ENCODE results near the gene KREMEN1. TPM values are rescaled to one million over a fixed set of nuclear protein-coding genes. Genes with fewer than 3 reads are reported as not detected.
A peak's percentile ranks its signal among the peaks of the same experiment; 100 is the strongest.

Gene KREMEN1
- total RNA-seq, 1 experiment from 2014 or later = 31.9 TPM

- H3K79me2 ChIP-seq (ENCODE audit: insufficient read depth, low read length) = no peaks in the 10 kb centered on the region
- peak overlapping the region; percentile 71 for H3K9ac ChIP-seq (ENCODE audit: low read length)
- ATAC-seq (0 out of 2 replicates have a peak, but pooled peaks have one; percentile 1), DNase-seq (ENCODE audit: low read depth, low spot score) (no peak)
- peak overlapping the region; percentile 43; the same call in 1 of the 2 replicates for H3K27ac ChIP-seq (ENCODE audit: low read depth, low read length)
- ChIA-PET POLR2A (no interaction called here), RAD21 (ENCODE audit: low non-redundant PET in 1 of 2, low total read pairs in 2 of 2, uncharacterized antibody in 2 of 2, unreplicated experiment in 2 of 2) (no interaction called here), CTCF (no interaction called here)
- H3K9me3 ChIP-seq (ENCODE audit: control insufficient read depth in 1 of 2, insufficient read depth in 1 of 2, low read depth in 1 of 2, low read length in 2 of 2) = no peaks in the 10 kb centered on the region
- peaks cover 19 to 37% of the 10 kb centered on the region in 2 experiments for H3K4me1 ChIP-seq (ENCODE audit: control insufficient read depth in 1 of 2, insufficient read depth in 2 of 2, low read length in 2 of 2)
- no peaks in the 10 kb centered on the region for H3K9me2 ChIP-seq (ENCODE audit: insufficient read depth)
- TF ChIP-seq ATF3 (IDR thresholded peaks at IDR 0.05) (no peak), FOSL1 (IDR thresholded peaks at IDR 0.05; ENCODE audit: low read depth) (no peak), EGR1 (IDR thresholded peaks at IDR 0.05; ENCODE audit: low read depth) (no peak), ZBTB33 (IDR thresholded peaks at IDR 0.05; ENCODE audit: extremely low read depth, insufficient replicate concordance, low read length) (no peak), ZFX (IDR thresholded peaks at IDR 0.05) (no peak), ZNF274 (IDR thresholded peaks at IDR 0.05; ENCODE audit: low read depth, low read length) (no peak), SP1 (IDR thresholded peaks at IDR 0.05; ENCODE audit: low read depth) (no peak), RAD21 (IDR thresholded peaks at IDR 0.05; ENCODE audit: low read depth) (no peak), TCF7L2 (IDR thresholded peaks at IDR 0.05; ENCODE audit: borderline replicate concordance, extremely low read depth, insufficient read depth, insufficient read length) (no peak), SIN3A (IDR thresholded peaks at IDR 0.05; ENCODE audit: low read depth) (no peak), YY1 (IDR thresholded peaks at IDR 0.05; ENCODE audit: extremely low read depth, insufficient replicate concordance, low read depth, low read length) (no peak), MAX (IDR thresholded peaks at IDR 0.05) (no peak), POLR2A (IDR thresholded peaks at IDR 0.05; ENCODE audit: borderline replicate concordance, extremely low read depth, insufficient read depth, insufficient read length) (no peak), JUND (IDR thresholded peaks at IDR 0.05) (no peak), SRF (IDR thresholded peaks at IDR 0.05; ENCODE audit: low read depth) (no peak)
- no peaks in the 10 kb centered on the region for H3K27me3 ChIP-seq (ENCODE audit: insufficient read depth, low read length)
- no peaks in the 10 kb centered on the region for H4K20me1 ChIP-seq (ENCODE audit: insufficient read depth)
- no peaks in the 10 kb centered on the region for H3K36me3 ChIP-seq (ENCODE audit: control insufficient read depth in 1 of 2, insufficient read depth in 2 of 2, low read length in 2 of 2)
- intact Hi-C loops (cut with micrococcal nuclease) = loop anchor here (10.0 kb wide), 1 partner anchor 1380 kb away; no protein-coding TSS in a partner anchor
- peak overlapping the region; percentile 96 for H3K4me2 ChIP-seq (ENCODE audit: low read length)
- peak overlapping the region; percentile 68 to 74 for H3K4me3 ChIP-seq (replicated peaks in 1 of 2; ENCODE audit: low read depth in 1 of 2, low read length in 2 of 2)
- BruUV-seq (replicated peaks) = no TSS peak
- no peak overlapping the region for H2AFZ ChIP-seq (ENCODE audit: low read depth, low read length, poor library complexity, severe bottlenecking)
Observed at GRCh38 chr22:29074276-29074772, 1.5 kb downstream of the KREMEN1 start.
